Neural progenitor cell (in vitro differentiated cells): ENCODE data around the gene SCYGR3. TPM values are rescaled to one million over a fixed set of nuclear protein-coding genes. Genes with fewer than 3 reads are reported as not detected.

Experiments
- DNase-seq: peaks from one replicate; pipeline ENCODE4 v3.0.0-alpha.2; 2016; ENCODE audit warnings: low spot score
- H2AFZ ChIP-seq: fragments of 200-600 bp; sonication (generic); replicated peaks from 2 replicates; pipeline ENCODE4 v1.6.1; 2016; ENCODE audit warnings: antibody characterized with exemption
- H3F3A ChIP-seq: fragments of 200-600 bp; sonication (generic); 2 replicates; pipeline ENCODE4 v1.6.1; 2016; ENCODE audit warnings: antibody characterized with exemption, low read depth
- H3K27ac ChIP-seq: fragments of 200-600 bp; sonication (generic); 2 replicates; pipeline ENCODE4 v1.5.1; 2016; ENCODE audit warnings: mild to moderate bottlenecking
- H3K27me3 ChIP-seq: fragments of 200-600 bp; sonication (generic); 2 replicates; pipeline ENCODE4 v1.6.1; 2016; ENCODE audit warnings: mild to moderate bottlenecking, moderate library complexity
- H3K36me3 ChIP-seq: fragments of 200-600 bp; sonication (generic); 2 replicates; pipeline ENCODE4 v1.5.1; 2016
- H3K4me1 ChIP-seq: fragments of 200-600 bp; sonication (generic); 2 replicates; pipeline ENCODE4 v1.6.1; 2016; ENCODE audit warnings: mixed run types
- H3K4me2 ChIP-seq: fragments of 200-600 bp; sonication (generic); 2 replicates; pipeline ENCODE4 v1.6.1; 2016
- H3K4me3 ChIP-seq: fragments of 200-600 bp; sonication (generic); 2 replicates; pipeline ENCODE4 v1.5.1; 2016
- H3K79me2 ChIP-seq: fragments of 200-600 bp; sonication (generic); 2 replicates; pipeline ENCODE4 v1.6.1; 2016; ENCODE audit warnings: low read depth
- H3K9ac ChIP-seq: fragments of 200-600 bp; sonication (generic); 2 replicates; pipeline ENCODE4 v1.6.1; 2016
- H3K9me3 ChIP-seq: fragments of 200-600 bp; sonication (generic); 2 replicates; pipeline ENCODE4 v1.5.1; 2016; ENCODE audit warnings: low read depth
- H4K20me1 ChIP-seq: fragments of 200-600 bp; sonication (generic); 2 replicates; pipeline ENCODE4 v1.6.1; 2016; ENCODE audit warnings: low read depth
- H3K27ac Mint-ChIP-seq: 3 replicates; pipeline ENCODE4 v1.8.0; 2021; ENCODE audit warnings: mixed read lengths
- H3K27me3 Mint-ChIP-seq: 2 replicates; pipeline ENCODE4 v1.8.0; 2022; ENCODE audit warnings: low read depth, mild to moderate bottlenecking, inconsistent platforms, moderate library complexity, mixed read lengths; ENCODE audit not compliant: insufficient read depth
- H3K36me3 Mint-ChIP-seq: 3 replicates; pipeline ENCODE4 v1.8.0; 2021; ENCODE audit warnings: mixed read lengths
- H3K4me1 Mint-ChIP-seq: 3 replicates; pipeline ENCODE4 v1.8.0; 2021; ENCODE audit warnings: mixed read lengths
- H3K4me3 Mint-ChIP-seq: 3 replicates; pipeline ENCODE4 v1.8.0; 2021; ENCODE audit warnings: mild to moderate bottlenecking, moderate library complexity, mixed read lengths
- H3K9me3 Mint-ChIP-seq: 3 replicates; pipeline ENCODE4 v1.8.0; 2020; ENCODE audit warnings: mixed read lengths
- CTCF ChIP-seq: fragments of 200-600 bp; sonication (generic); IDR thresholded peaks from 2 replicates; pipeline ENCODE4 v1.5.1; 2017; ENCODE audit warnings: antibody characterized with exemption, mild to moderate bottlenecking
- EZH2 ChIP-seq: fragments of 200-600 bp; sonication (generic); IDR thresholded peaks from 2 replicates; pipeline ENCODE4 v1.6.1; 2017; ENCODE audit warnings: antibody characterized with exemption, mild to moderate bottlenecking, moderate library complexity
- EZH2phosphoT487 ChIP-seq: fragments of 200-600 bp; sonication (generic); IDR thresholded peaks from 2 replicates; pipeline ENCODE4 v1.6.1; 2017; ENCODE audit warnings: antibody characterized with exemption
- total RNA-seq: library from RNA; depleted of rRNA; stranded (reverse); fragments of >200 nt; gene quantifications from 2 replicates; pipeline ENCODE4 v1.2.3, GENCODE V29; 2015; ENCODE audit warnings: low replicate concordance

SCYGR3 gene
- total RNA-seq, 1 donor from 2014 or later: not detected

DNA sequence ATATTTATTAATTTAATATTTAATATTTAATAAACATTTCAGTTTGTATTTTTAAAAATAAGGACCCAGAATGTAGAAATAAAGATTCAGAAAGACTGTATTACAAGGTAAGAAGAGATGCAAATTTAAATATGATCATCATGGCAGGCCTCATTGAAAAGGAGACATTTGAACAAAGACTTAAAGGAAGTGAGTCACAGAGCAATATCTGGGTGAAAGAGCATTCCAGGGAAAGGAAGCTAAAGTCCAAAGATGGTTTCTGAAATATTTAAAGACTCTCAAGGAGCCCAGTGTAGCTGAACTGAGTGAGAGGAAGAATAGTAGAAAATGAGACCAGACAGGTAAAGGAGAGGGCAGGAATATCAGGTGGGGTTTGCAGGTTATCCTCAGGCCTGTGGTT is 8.6 kb upstream of the SCYGR3 start:
- Histone ChIP-seq H3K9ac (no peak overlapping the region), H3K27me3 (no peaks in the 10 kb centered on the region), H3K79me2 (no peaks in the 10 kb centered on the region), H3F3A (no peaks in the 10 kb centered on the region), H3K9me3 (no peaks in the 10 kb centered on the region), H4K20me1 (no peaks in the 10 kb centered on the region), H3K27ac (no peak overlapping the region), H3K4me1 (peaks cover 2% of the 10 kb centered on the region), H3K4me3 (no peak overlapping the region), H2AFZ (no peak overlapping the region), H3K4me2 (no peak overlapping the region), H3K36me3 (no peaks in the 10 kb centered on the region)
- DNase-seq: no peak
- Mint-ChIP-seq H3K27ac (no peak overlapping the region), H3K36me3 (no peaks in the 10 kb centered on the region), H3K4me3 (no peak overlapping the region), H3K27me3 (peaks cover 5% of the 10 kb centered on the region), H3K4me1 (peaks cover 2% of the 10 kb centered on the region), H3K9me3 (no peaks in the 10 kb centered on the region)
- TF ChIP-seq CTCF (no peak), EZH2phosphoT487 (no peak), EZH2 (no peak)

DNA sequence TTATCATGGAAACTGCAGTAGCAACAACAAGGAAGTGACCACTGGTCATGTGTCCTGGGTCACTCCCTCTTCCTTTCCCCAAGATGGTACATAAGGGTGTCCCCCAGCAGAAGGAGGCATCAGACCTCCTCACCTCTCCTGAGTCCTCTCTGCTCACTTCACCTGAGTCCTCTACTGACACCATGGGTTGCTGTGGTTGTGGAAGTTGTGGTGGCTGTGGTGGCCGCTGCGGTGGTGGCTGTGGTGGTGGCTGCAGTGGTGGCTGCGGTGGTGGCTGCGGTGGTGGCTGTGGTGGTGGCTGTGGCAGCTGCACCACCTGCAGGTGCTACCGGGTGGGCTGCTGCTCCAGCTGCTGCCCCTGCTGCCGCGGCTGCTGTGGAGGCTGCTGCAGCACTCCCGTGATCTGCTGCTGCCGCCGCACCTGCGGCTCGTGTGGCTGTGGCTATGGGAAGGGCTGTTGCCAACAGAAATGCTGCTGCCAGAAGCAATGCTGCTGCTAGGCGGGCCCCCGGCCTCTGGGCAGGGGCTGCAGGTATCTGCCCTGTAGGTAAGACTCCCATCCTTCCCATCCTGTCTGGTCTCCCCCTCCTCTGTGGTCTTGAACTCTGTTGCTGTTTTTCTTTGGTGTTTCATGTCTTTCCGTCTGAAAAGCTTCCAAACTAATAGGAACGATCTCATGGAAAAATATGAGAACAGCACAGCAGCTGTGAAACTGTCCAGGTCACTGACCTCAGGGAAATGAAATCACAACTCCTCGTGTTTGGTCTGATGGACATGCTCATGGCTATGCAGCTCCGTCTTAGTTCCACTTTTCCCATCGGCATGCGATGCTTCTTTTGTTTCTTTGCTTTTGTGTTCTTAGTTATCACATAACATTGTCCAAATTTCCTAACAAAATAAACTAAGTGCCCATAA is 2.9 kb upstream of the SCYGR3 start, which contains the start of gene SCYGR4:
Gene SCYGR4, plus strand, starts transcription at position 183 of the 915 bp plus-strand sequence. Its CDS starts 0 bp downstream, at position 183.
- H3K36me3 ChIP-seq: no peaks in the 10 kb centered on the region
- Mint-ChIP-seq H3K9me3 (no peaks in the 10 kb centered on the region), H3K36me3 (no peaks in the 10 kb centered on the region), H3K4me1 (peaks cover 2% of the 10 kb centered on the region), H3K4me3 (no peak within 1 kb of the TSS), H3K27ac (no peak within 1 kb of the TSS), H3K27me3 (peaks cover 8% of the 10 kb centered on the region)
- H3F3A ChIP-seq: no peaks in the 10 kb centered on the region
- H3K79me2 ChIP-seq: no peaks in the 10 kb centered on the region
- no peak within 1 kb of the TSS for H2AFZ ChIP-seq
- H3K4me1 ChIP-seq: no peaks in the 10 kb centered on the region
- no peaks in the 10 kb centered on the region for H4K20me1 ChIP-seq
- no peaks in the 10 kb centered on the region for H3K9me3 ChIP-seq
- no peak for DNase-seq
- no peaks in the 10 kb centered on the region for H3K27me3 ChIP-seq
- TF ChIP-seq EZH2 (no peak), EZH2phosphoT487 (no peak), CTCF (no peak)
- H3K4me3 ChIP-seq: no peak within 1 kb of the TSS
- no peak within 1 kb of the TSS for H3K27ac ChIP-seq
- no peak within 1 kb of the TSS for H3K4me2 ChIP-seq
- H3K9ac ChIP-seq: no peak within 1 kb of the TSS

- no peak for TF ChIP-seq EZH2phosphoT487
- TF ChIP-seq EZH2: no peak
- TF ChIP-seq CTCF: no peak
- Mint-ChIP-seq H3K4me1 (peaks cover 2% of the 10 kb centered on the region), H3K36me3 (no peaks in the 10 kb centered on the region), H3K27me3 (peaks cover 4% of the 10 kb centered on the region), H3K27ac (no peak overlapping the region), H3K9me3 (no peaks in the 10 kb centered on the region), H3K4me3 (no peak overlapping the region)
- Histone ChIP-seq H3K4me3 (no peak overlapping the region), H3K27ac (no peak overlapping the region), H3K9ac (no peak overlapping the region), H3K4me1 (no peaks in the 10 kb centered on the region), H3K4me2 (no peak overlapping the region), H3K36me3 (no peaks in the 10 kb centered on the region), H3F3A (no peaks in the 10 kb centered on the region), H2AFZ (no peak overlapping the region), H3K9me3 (no peaks in the 10 kb centered on the region), H3K79me2 (no peaks in the 10 kb centered on the region), H3K27me3 (no peaks in the 10 kb centered on the region), H4K20me1 (no peaks in the 10 kb centered on the region)
- no peak for DNase-seq
Observed at GRCh38 chr2:227616631-227617030, 2.0 kb upstream of the SCYGR3 start.
